ENCODE results near the gene C4orf46. TPM values are rescaled to one million over a fixed set of nuclear protein-coding genes. Genes with fewer than 3 reads are reported as not detected.
"Not testable (repeated sequence)": the region's sequence is repeated elsewhere in the genome, so short reads cannot be mapped to it uniquely, and the experiment has no call there.

Gene C4orf46
- polyA plus RNA-seq (2013, experiment 1 of 2; ENCODE audit: insufficient read length) = 23.2 TPM
- 7.2 TPM for polyA plus RNA-seq (2013, experiment 2 of 2; ENCODE audit: insufficient read length)

- no peak for DNase-seq
These were observed at the start of gene C4orf46 for GRCh38 chr4:158671665-158671914. Gene C4orf46 (minus strand): TSS chr4:158671887. CDS start chr4:158671801, 86 bp downstream.

GRCh38 chr4:158715802-158716201, 44.1 kb upstream of the C4orf46 start:
- DNase-seq = no peak

GRCh38 chr4:158714937-158715336, 43.2 kb upstream of the C4orf46 start:
- DNase-seq = no peak

GRCh38 chr4:158712622-158713021, 40.9 kb upstream of the C4orf46 start:
- not testable (repeated sequence) for DNase-seq

GRCh38 chr4:158710814-158711213, 39.1 kb upstream of the C4orf46 start:
- peak; percentile 12 for DNase-seq

GRCh38 chr4:158704274-158704673, 32.6 kb upstream of the C4orf46 start:
- no peak for DNase-seq

- DNase-seq = no peak
These were observed 17.1 kb upstream of the C4orf46 start for GRCh38 chr4:158688813-158689212.

- DNase-seq = no peak
These were observed 10.4 kb upstream of the C4orf46 start for GRCh38 chr4:158682066-158682465.

- DNase-seq = no peak
These were observed 9.9 kb upstream of the C4orf46 start for GRCh38 chr4:158681629-158682028.

GRCh38 chr4:158678767-158679166, 7.1 kb upstream of the C4orf46 start:
- DNase-seq = no peak

GRCh38 chr4:158676076-158676475, 4.4 kb upstream of the C4orf46 start:
- DNase-seq = no peak

- no peak for DNase-seq
These were observed 1.9 kb upstream of the C4orf46 start for GRCh38 chr4:158673633-158674032.

- DNase-seq = peak; percentile 100
These were observed 474 bp upstream of the C4orf46 start, which contains the start of gene ETFDH for GRCh38 chr4:158671915-158672806. Gene ETFDH (plus strand): TSS chr4:158672296. CDS start chr4:158672457, 161 bp downstream.

- peak; percentile 79 for DNase-seq
These were observed 567 bp downstream of the C4orf46 start for GRCh38 chr4:158670975-158671664.

GRCh38 chr4:158669310-158669709, 2.4 kb downstream of the C4orf46 start:
- no peak for DNase-seq

- DNase-seq = peak; percentile 46
These were observed 4.0 kb downstream of the C4orf46 start for GRCh38 chr4:158667651-158668198.

- DNase-seq = no peak
These were observed 4.8 kb downstream of the C4orf46 start for GRCh38 chr4:158666892-158667291.

GRCh38 chr4:158664806-158665205, 6.9 kb downstream of the C4orf46 start:
- no peak for DNase-seq

GRCh38 chr4:158663707-158664625, 7.7 kb downstream of the C4orf46 start:
- not testable (repeated sequence) for DNase-seq

GRCh38 chr4:158663255-158663654, 8.4 kb downstream of the C4orf46 start:
- not testable (repeated sequence) for DNase-seq

GRCh38 chr4:158657291-158657690, 14.4 kb downstream of the C4orf46 start:
- DNase-seq = no peak

- no peak for DNase-seq
These were observed 15.2 kb downstream of the C4orf46 start for GRCh38 chr4:158656439-158656838.
